ENCODE data around the gene C1D.
A peak's percentile ranks its signal among the peaks of the same experiment; 100 is the strongest.

C1D gene

GRCh38 chr2:68062680-68063387, at the start of gene C1D:
Gene C1D (minus strand): TSS chr2:68063004. CDS start chr2:68047310, 15,694 bp downstream.
- peak; percentile 97 for DNase-seq

- peak; percentile 53 for DNase-seq
Measured at GRCh38 chr2:68110102-68110501, 47.3 kb upstream of the C1D start.

GRCh38 chr2:68108120-68108519, 45.3 kb upstream of the C1D start:
- DNase-seq = no peak

GRCh38 chr2:68107475-68107874, 44.7 kb upstream of the C1D start:
- no peak for DNase-seq

- DNase-seq = no peak
Measured at GRCh38 chr2:68104111-68104835, 41.5 kb upstream of the C1D start.

GRCh38 chr2:68103709-68104055, 40.9 kb upstream of the C1D start:
- no peak for DNase-seq

GRCh38 chr2:68103030-68103708, 40.4 kb upstream of the C1D start:
- no peak for DNase-seq

- no peak for DNase-seq
Measured at GRCh38 chr2:68100189-68100588, 37.4 kb upstream of the C1D start.

GRCh38 chr2:68099260-68099659, 36.5 kb upstream of the C1D start:
- no peak for DNase-seq

GRCh38 chr2:68098291-68098797, 35.5 kb upstream of the C1D start:
- no peak for DNase-seq

GRCh38 chr2:68094111-68094510, 31.3 kb upstream of the C1D start:
- no peak for DNase-seq

- DNase-seq = peak; percentile 11
Measured at GRCh38 chr2:68093634-68094033, 30.8 kb upstream of the C1D start.

GRCh38 chr2:68091439-68092034, 28.7 kb upstream of the C1D start:
- DNase-seq = peak; percentile 87

GRCh38 chr2:68089961-68090360, 27.2 kb upstream of the C1D start:
- no peak for DNase-seq

- no peak for DNase-seq
Measured at GRCh38 chr2:68088940-68089339, 26.1 kb upstream of the C1D start.

- no peak for DNase-seq
Measured at GRCh38 chr2:68086166-68086565, 23.4 kb upstream of the C1D start.

GRCh38 chr2:68083346-68083745, 20.5 kb upstream of the C1D start:
- DNase-seq = no peak

GRCh38 chr2:68074050-68074449, 11.2 kb upstream of the C1D start:
- DNase-seq = no peak

- DNase-seq = peak; percentile 89
Measured at GRCh38 chr2:68063797-68064646, 1.2 kb upstream of the C1D start.

GRCh38 chr2:68060652-68061051, 2.2 kb downstream of the C1D start:
- no peak for DNase-seq

GRCh38 chr2:68059784-68060525, 2.8 kb downstream of the C1D start:
- no peak for DNase-seq

Data from NCI-H82 (cell line).